Stomach (tissue), 4 donors: ENCODE data around the gene CHAT.

Experiments
- CTCF ChIP-seq, 7 experiments: fragments of 450-650 bp in 4 of 7; fragments of 200-600 bp in 3 of 7; sonication (generic) in 3 of 7; IDR thresholded peaks; one replicate each; pipeline ENCODE4 v1.5.1; 2016 to 2019; ENCODE audit warnings: antibody characterized with exemption in 7 of 7, control low read depth in 2 of 7, mild to moderate bottlenecking in 1 of 7
- POLR2A ChIP-seq, 4 donors: fragments of 450-650 bp; IDR thresholded peaks; one replicate each; pipeline ENCODE4 v1.6.1; 2016; ENCODE audit warnings: antibody characterized with exemption in 4 of 4, control low read depth in 2 of 4, mild to moderate bottlenecking in 1 of 4, moderate library complexity in 1 of 4

DNA sequence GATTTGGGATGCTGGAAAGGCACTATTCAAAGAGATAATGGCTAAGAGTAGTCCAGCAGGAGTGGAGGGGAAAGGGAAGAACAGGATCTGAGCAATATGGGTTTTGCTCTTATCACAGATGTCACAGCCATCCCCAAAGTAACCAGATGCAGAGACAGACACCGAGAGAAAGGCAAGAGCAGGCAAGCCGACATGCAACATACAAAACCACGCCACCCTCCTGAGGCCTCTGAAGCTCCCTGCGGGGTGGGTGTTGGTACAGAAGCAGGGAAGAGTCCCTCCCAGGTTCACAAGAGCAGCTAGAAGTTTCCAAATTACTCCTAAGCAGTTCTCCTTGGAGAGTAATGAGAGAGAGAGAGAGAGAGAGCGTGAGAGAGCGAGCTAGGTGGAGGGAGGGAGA, 54.8 kb downstream of the CHAT start:
- TF ChIP-seq CTCF (IDR thresholded peaks at IDR 0.05) (no peak), POLR2A (IDR thresholded peaks at IDR 0.05) (no peak)
